A549 (cell line): ENCODE results near the gene CIAO3.

Source experiments
- CBX8 ChIP-seq: fragments of 200-600 bp; sonication (generic); IDR thresholded peaks from 2 replicates; pipeline ENCODE4 v1.6.1; 2016
- CEBPB ChIP-seq, 2 experiments: fragments of >200 bp in 1 of 2; sonication (Bioruptor Twin) in 1 of 2; formaldehyde crosslinking in 1 of 2; IDR thresholded peaks; 2 replicates each; pipeline ENCODE4 v1.6.1; 2012 to 2016
- CTCF ChIP-seq: fragments of >200 bp; sonication (Bioruptor Twin); formaldehyde crosslinking; IDR thresholded peaks from 3 replicates; pipeline ENCODE4 v1.5.1; 2016
- EP300 ChIP-seq, 2 experiments: fragments of >200 bp; sonication (Bioruptor Twin); formaldehyde crosslinking; IDR thresholded peaks; 2 replicates in 1 of 2; 3 replicates in 1 of 2; pipeline ENCODE4 v1.6.1; 2016 to 2017
- GATA3 ChIP-seq: IDR thresholded peaks from 2 replicates; pipeline ENCODE4 v1.6.1; 2012; ENCODE audit warnings: borderline replicate concordance
- HES2 ChIP-seq: fragments of >200 bp; sonication (Bioruptor Twin); formaldehyde crosslinking; IDR thresholded peaks from 2 replicates; pipeline ENCODE4 v1.6.1; 2016
- KDM1A ChIP-seq: fragments of 200-600 bp; sonication (generic); IDR thresholded peaks from 2 replicates; pipeline ENCODE4 v1.6.1; 2016; ENCODE audit warnings: low read depth, mild to moderate bottlenecking
- POLR2A ChIP-seq: IDR thresholded peaks from 2 replicates; pipeline ENCODE4 v1.6.1; 2012; ENCODE audit warnings: mild to moderate bottlenecking, low read length
- RARB ChIP-seq: fragments of 250-450 bp; sonication (Bioruptor Pico); IDR thresholded peaks from 2 replicates; pipeline ENCODE4 v1.8.0; 2021; ENCODE audit warnings: mild to moderate bottlenecking, moderate library complexity
- REST ChIP-seq: fragments of 200-600 bp; sonication (generic); IDR thresholded peaks from 2 replicates; pipeline ENCODE4 v1.6.1; 2016; ENCODE audit warnings: antibody characterized with exemption, mild to moderate bottlenecking, moderate library complexity
- SMC3 ChIP-seq: fragments of >200 bp; sonication (Bioruptor Twin); formaldehyde crosslinking; IDR thresholded peaks from 3 replicates; pipeline ENCODE4 v1.6.1; 2018; ENCODE audit warnings: inconsistent platforms
- TF ChIP-seq, protein P1 (sequence below): fragments of 150-350 bp; IDR thresholded peaks from 2 replicates; pipeline ENCODE4 v1.6.1; 2014; ENCODE audit warnings: low read depth, mild to moderate bottlenecking, low read length

GRCh38 chr16:746637-747036 lies 5.8 kb upstream of the CIAO3 start:
- TF ChIP-seq CTCF (no peak), KDM1A (no peak), POLR2A (no peak), SMC3 (no peak), REST (no peak), RARB (CRISPR knock-in tag) (no peak), EP300 (IDR thresholded peaks at IDR 0.05) (no peak), CEBPB (IDR thresholded peaks at IDR 0.05) (no peak), GATA3 (no peak), HES2 (no peak), CBX8 (no peak)
- TF ChIP-seq, protein P1, sequence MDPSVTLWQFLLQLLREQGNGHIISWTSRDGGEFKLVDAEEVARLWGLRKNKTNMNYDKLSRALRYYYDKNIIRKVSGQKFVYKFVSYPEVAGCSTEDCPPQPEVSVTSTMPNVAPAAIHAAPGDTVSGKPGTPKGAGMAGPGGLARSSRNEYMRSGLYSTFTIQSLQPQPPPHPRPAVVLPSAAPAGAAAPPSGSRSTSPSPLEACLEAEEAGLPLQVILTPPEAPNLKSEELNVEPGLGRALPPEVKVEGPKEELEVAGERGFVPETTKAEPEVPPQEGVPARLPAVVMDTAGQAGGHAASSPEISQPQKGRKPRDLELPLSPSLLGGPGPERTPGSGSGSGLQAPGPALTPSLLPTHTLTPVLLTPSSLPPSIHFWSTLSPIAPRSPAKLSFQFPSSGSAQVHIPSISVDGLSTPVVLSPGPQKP: no peak
